Posterior vena cava (tissue), 2 donors: ENCODE measurements around the gene ADAMTS12. TPM values are rescaled to one million over a fixed set of nuclear protein-coding genes. Genes with fewer than 3 reads are reported as not detected.
"Not testable (repeated sequence)": the region's sequence is repeated elsewhere in the genome, so short reads cannot be mapped to it uniquely, and the experiment has no call there.

Experiments
- DNase-seq: peaks from one replicate; pipeline ENCODE4 v3.0.0-alpha.2; 2020; ENCODE audit warnings: low spot score
- intact Hi-C, 2 donors: fragments of 100-400 bp; cut with DNase I; formaldehyde crosslinking; loops; one replicate each; pipeline versions ENCODE4 v1.14.1 to v1.14.2; 2022 to 2023
- total RNA-seq, 2 donors: library from RNA; stranded (reverse); fragmentation: NEBNext Ultra II Directional; extraction: Animal tissue kit (Norgen Biotek cat#: 25700); gene quantifications; one replicate each; pipeline ENCODE4 v1.2.1, GENCODE V29; 2021
- donor health status: DM: yes; HTN: yes; CAD: no.
- donor health status: DM: yes; HTN: yes; CAD: no.

ADAMTS12 gene
- total RNA-seq, 2 donors from 2014 or later, result 5.9 to 7.1 TPM

- intact Hi-C loops, result no loop called here
- DNase-seq, result no peak
These were observed 314.8 kb downstream of the ADAMTS12 start for GRCh38 chr5:33576726-33577590.

- intact Hi-C loops, result no loop called here
- no peak for DNase-seq
These were observed 326.5 kb downstream of the ADAMTS12 start for GRCh38 chr5:33565324-33565723.

GRCh38 chr5:33563983-33564908 lies 327.5 kb downstream of the ADAMTS12 start:
- intact Hi-C loops, result no loop called here
- DNase-seq, result no peak

GRCh38 chr5:33563530-33563929 lies 328.3 kb downstream of the ADAMTS12 start:
- DNase-seq, result no peak
- intact Hi-C loops, result no loop called here

- intact Hi-C loops, result no loop called here
These were observed 333.3 kb downstream of the ADAMTS12 start for GRCh38 chr5:33558489-33558888.

GRCh38 chr5:33557605-33558004 lies 334.2 kb downstream of the ADAMTS12 start:
- intact Hi-C loops, result no loop called here
- no peak for DNase-seq

More at GRCh38 chr5:33558489-33558888, 333.3 kb downstream of the ADAMTS12 start:
- no peak for DNase-seq

- no peak for DNase-seq
- intact Hi-C loops, result no loop called here
These were observed 335.2 kb downstream of the ADAMTS12 start for GRCh38 chr5:33556330-33557328.

- intact Hi-C loops, result no loop called here
- DNase-seq, result no peak
These were observed 341.7 kb downstream of the ADAMTS12 start for GRCh38 chr5:33549982-33550567.

GRCh38 chr5:33539790-33540189 lies 352.0 kb downstream of the ADAMTS12 start:
- intact Hi-C loops, result loop anchor here in 1 of 2 donors (5.0 kb wide), 1 partner anchor 1608 kb away; no protein-coding TSS in a partner anchor
- DNase-seq, result not testable (repeated sequence)

- DNase-seq, result no peak
These were observed 352.6 kb downstream of the ADAMTS12 start for GRCh38 chr5:33539212-33539611.

GRCh38 chr5:33538201-33538600 lies 353.6 kb downstream of the ADAMTS12 start:
- no peak for DNase-seq
- intact Hi-C loops, result loop anchor here in 1 of 2 donors (5.0 kb wide), 1 partner anchor 1609 kb away; no protein-coding TSS in a partner anchor

More at GRCh38 chr5:33539212-33539611, 352.6 kb downstream of the ADAMTS12 start:
- intact Hi-C loops, result loop anchor here in 1 of 2 donors (5.0 kb wide), 1 partner anchor 1608 kb away; no protein-coding TSS in a partner anchor

- intact Hi-C loops, result loop anchor here in 1 of 2 donors (5.0 kb wide), 1 partner anchor 1610 kb away; no protein-coding TSS in a partner anchor
- DNase-seq, result no peak
These were observed 354.6 kb downstream of the ADAMTS12 start for GRCh38 chr5:33537240-33537639.

GRCh38 chr5:33536802-33537201 lies 355.0 kb downstream of the ADAMTS12 start:
- intact Hi-C loops, result loop anchor here in 1 of 2 donors (5.0 kb wide), 1 partner anchor 1610 kb away; no protein-coding TSS in a partner anchor
- DNase-seq, result no peak

- DNase-seq, result no peak
- intact Hi-C loops, result no loop called here
These were observed 360.0 kb downstream of the ADAMTS12 start for GRCh38 chr5:33531824-33532223.

GRCh38 chr5:33531037-33531298 lies 360.8 kb downstream of the ADAMTS12 start:
- DNase-seq, result no peak
- intact Hi-C loops, result no loop called here

- DNase-seq, result no peak
- intact Hi-C loops, result no loop called here
These were observed 361.4 kb downstream of the ADAMTS12 start for GRCh38 chr5:33530183-33531036.

GRCh38 chr5:33527696-33528095 lies 364.1 kb downstream of the ADAMTS12 start:
- DNase-seq, result no peak

More at GRCh38 chr5:33527696-33528095, 364.1 kb downstream of the ADAMTS12 start:
- intact Hi-C loops, result no loop called here
